Esophagus muscularis mucosa (tissue), 4 donors: Measurements from ENCODE around the gene SMIM5. TPM values are rescaled to one million over a fixed set of nuclear protein-coding genes. Genes with fewer than 3 reads are reported as not detected.

Experiments used
- DNase-seq: peaks from one replicate; pipeline ENCODE4 v3.0.0-alpha.2; 2017; ENCODE audit errors: extremely low spot score
- H3K27ac ChIP-seq, 4 donors: fragments of 200-600 bp; sonication (generic); replicated peaks in 1 of 4; 1 replicate in 3 of 4; 2 replicates in 1 of 4; pipeline ENCODE4 v1.5.1; 2016 to 2019; ENCODE audit warnings: mild to moderate bottlenecking in 1 of 4
- H3K27me3 ChIP-seq, 4 donors: fragments of 200-600 bp; sonication (generic); one replicate each; pipeline versions ENCODE4 v1.5.1 to v1.6.0; 2016 to 2019
- H3K36me3 ChIP-seq, 4 donors: fragments of 200-600 bp; sonication (generic); one replicate each; pipeline ENCODE4 v1.5.1; 2016 to 2019
- H3K4me1 ChIP-seq, 4 donors: fragments of 200-600 bp; sonication (generic); one replicate each; pipeline ENCODE4 v1.5.1; 2016 to 2019
- H3K4me3 ChIP-seq, 4 donors: fragments of 200-600 bp; sonication (generic); 1 replicate in 2 of 4; 2 replicates in 2 of 4; pipeline ENCODE4 v1.5.1; 2016 to 2019; ENCODE audit warnings: mild to moderate bottlenecking in 4 of 4, moderate library complexity in 1 of 4
- H3K9me3 ChIP-seq, 4 donors: fragments of 200-600 bp; sonication (generic); 1 replicate in 3 of 4; 2 replicates in 1 of 4; pipeline ENCODE4 v1.5.1; 2016 to 2019
- CTCF ChIP-seq, 3 experiments: fragments of 200-600 bp in 2 of 3; fragments of 450-650 bp in 1 of 3; sonication (generic) in 2 of 3; IDR thresholded peaks; one replicate each; pipeline ENCODE4 v1.5.1; 2017 to 2019; ENCODE audit warnings: antibody characterized with exemption in 3 of 3, mild to moderate bottlenecking in 2 of 3, moderate library complexity in 1 of 3
- EP300 ChIP-seq: sonication (generic); formaldehyde crosslinking; IDR thresholded peaks from one replicate; pipeline ENCODE4 v1.6.1; 2017; ENCODE audit warnings: antibody characterized with exemption
- POLR2A ChIP-seq: fragments of 450-650 bp; IDR thresholded peaks from one replicate; pipeline ENCODE4 v1.6.1; 2017; ENCODE audit warnings: antibody characterized with exemption, moderate library complexity, mild to moderate bottlenecking, low read depth
- POLR2AphosphoS5 ChIP-seq, 2 donors: sonication (generic); formaldehyde crosslinking; IDR thresholded peaks; one replicate each; pipeline ENCODE4 v1.6.1; 2017; ENCODE audit warnings: antibody characterized with exemption in 2 of 2
- WGBS: methylation state at CpG from one replicate; pipeline ENCODE4 v1.1.5; 2018; 5-methylcytosine and 5-hydroxymethylcytosine counted together
- intact Hi-C: fragments of 100-400 bp; cut with DNase I; formaldehyde crosslinking; loops from one replicate; pipeline ENCODE4 v1.15.1; 2023
- total RNA-seq, 4 donors: library from RNA; depleted of rRNA; stranded (reverse); fragments of >200 nt; gene quantifications; one replicate each; pipeline versions ENCODE4 v1.1.0 to v1.2.1, GENCODE V29; 2016

SMIM5 gene
- total RNA-seq, 4 donors from 2014 or later: 4.3 to 6.6 (median 5.6) TPM

- H3K36me3 ChIP-seq: peaks cover 19 to 65% (median 37%) of the 10 kb centered on the region in 4 donors
- intact Hi-C loops: no loop called here
These were observed 29.3 kb downstream of the SMIM5 start for GRCh38 chr17:75662511-75662910.

GRCh38 chr17:75664099-75664549 lies 30.9 kb downstream of the SMIM5 start:
- no peak overlapping the region for H3K4me3 ChIP-seq
- DNase-seq: no peak
- no peak overlapping the region for H3K27ac ChIP-seq
- intact Hi-C loops: no loop called here
- no peak for TF ChIP-seq EP300
- TF ChIP-seq POLR2A: no peak
- no peak for TF ChIP-seq CTCF (IDR thresholded peaks at IDR 0.05)
- no peak for TF ChIP-seq POLR2AphosphoS5 (IDR thresholded peaks at IDR 0.05)
- no peaks in the 10 kb centered on the region for H3K27me3 ChIP-seq
- WGBS: 88% methylated on average over 3 of the region's 3 CpGs
- no peaks in the 10 kb centered on the region for H3K9me3 ChIP-seq
- peaks cover 21 to 31% (median 28%) of the 10 kb centered on the region in 4 donors for H3K4me1 ChIP-seq
- peaks cover 21 to 58% (median 43%) of the 10 kb centered on the region in 4 donors for H3K36me3 ChIP-seq

More at GRCh38 chr17:75662511-75662910, 29.3 kb downstream of the SMIM5 start:
- Histone ChIP-seq H3K4me3 (no peak overlapping the region), H3K9me3 (no peaks in the 10 kb centered on the region), H3K27ac (no peak overlapping the region), H3K27me3 (no peaks in the 10 kb centered on the region), H3K4me1 (peaks cover 9 to 17% (median 13%) of the 10 kb centered on the region in 4 donors)
- no peak for DNase-seq
- WGBS: 97% methylated on average over 9 of the region's 9 CpGs
- TF ChIP-seq POLR2A (no peak), CTCF (IDR thresholded peaks at IDR 0.05) (no peak), POLR2AphosphoS5 (IDR thresholded peaks at IDR 0.05) (no peak), EP300 (no peak)

GRCh38 chr17:75665981-75666380 lies 32.7 kb downstream of the SMIM5 start:
- no peak overlapping the region for H3K27ac ChIP-seq
- no peaks in the 10 kb centered on the region for H3K9me3 ChIP-seq
- 87% methylated on average over 10 of the region's 10 CpGs for WGBS
- no peak for DNase-seq
- no peaks in the 10 kb centered on the region for H3K27me3 ChIP-seq
- intact Hi-C loops: no loop called here
- H3K36me3 ChIP-seq: peaks cover 23 to 60% (median 45%) of the 10 kb centered on the region in 4 donors
- H3K4me3 ChIP-seq: peak overlapping the region; percentile 82 to 98 (median 90)
- TF ChIP-seq POLR2AphosphoS5 (IDR thresholded peaks at IDR 0.05) (no peak), EP300 (no peak), POLR2A (no peak), CTCF (IDR thresholded peaks at IDR 0.05) (no peak)
- H3K4me1 ChIP-seq: peaks cover 21 to 48% (median 37%) of the 10 kb centered on the region in 4 donors

GRCh38 chr17:75666959-75667790 lies 33.9 kb downstream of the SMIM5 start, which contains the start of the genes RECQL5 and SAP30BP:
Gene RECQL5 (minus strand): TSS chr17:75667154. CDS start chr17:75666557, 597 bp downstream.
Gene SAP30BP (plus strand): TSS chr17:75667338. CDS start chr17:75667373, 35 bp downstream.
- Histone ChIP-seq H3K4me1 (peaks cover 21 to 55% (median 41%) of the 10 kb centered on the region in 4 donors), H3K9me3 (no peaks in the 10 kb centered on the region), H3K27ac (peak within 1 kb of the TSS; percentile 81 to 94 (median 93)), H3K36me3 (peaks cover 19 to 60% (median 45%) of the 10 kb centered on the region in 4 donors), H3K27me3 (no peaks in the 10 kb centered on the region), H3K4me3 (peak within 1 kb of the TSS; percentile 82 to 98 (median 90))
- intact Hi-C loops: no loop called here
- TF ChIP-seq EP300: no peak
- TF ChIP-seq CTCF (IDR thresholded peaks at IDR 0.05): peak in 1 of 3 experiments; percentile 31
- TF ChIP-seq POLR2AphosphoS5 (IDR thresholded peaks at IDR 0.05): peak; percentile 94 to 96
- TF ChIP-seq POLR2A: peak; percentile 47
- peak; percentile 100 for DNase-seq
- under 1% methylated on average over 53 of the region's 55 CpGs for WGBS
